HG02798 (cell line): ENCODE results near the gene ANO2.

ENCODE experiments used
- ATAC-seq: cut with Tn5 transposase; IDR thresholded peaks from one replicate; pipeline ENCODE4 v1.9.1; 2021; ENCODE audit warnings: mild to moderate bottlenecking; ENCODE audit not compliant: unreplicated experiment, poor library complexity

The ANO2 gene

DNA sequence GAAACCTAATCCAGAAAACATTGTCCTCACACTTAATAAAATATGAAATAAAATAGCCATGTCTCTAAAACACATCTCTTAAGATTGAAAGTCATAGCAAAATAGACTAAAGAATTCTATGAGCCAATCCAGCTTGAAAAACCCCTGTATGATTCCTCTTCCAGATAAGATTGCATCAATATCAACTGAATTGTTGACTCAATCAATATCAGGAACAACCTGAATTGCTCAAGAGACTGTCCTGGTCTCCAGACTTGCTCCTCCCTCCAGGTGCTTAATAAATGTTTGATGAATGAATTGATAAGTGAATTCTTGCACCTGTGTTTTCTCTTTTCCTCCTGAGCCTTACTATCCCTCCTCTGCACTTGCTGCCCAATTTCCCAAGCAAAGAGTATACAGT lies 351.1 kb downstream of the ANO2 start:
- ATAC-seq: no peak

DNA sequence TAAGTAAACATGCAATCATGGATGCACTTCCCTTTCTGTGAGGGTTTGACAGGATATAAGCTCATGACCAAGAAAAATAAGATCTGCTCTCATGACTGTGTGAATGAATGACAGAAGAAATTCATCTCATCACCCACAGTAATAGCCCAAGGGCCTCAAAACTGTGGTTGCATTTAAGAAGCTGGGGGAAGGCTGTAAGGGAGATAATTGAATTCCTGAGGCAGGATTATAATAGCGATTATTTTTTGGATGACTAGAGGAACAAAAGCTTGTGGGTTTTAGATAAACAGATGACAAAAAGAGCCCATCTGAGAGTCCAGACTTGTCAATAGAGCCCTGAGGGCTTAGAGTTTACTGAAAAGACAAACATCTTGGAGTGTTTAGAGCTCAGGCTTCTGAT lies 352.0 kb downstream of the ANO2 start:
- no peak for ATAC-seq

DNA sequence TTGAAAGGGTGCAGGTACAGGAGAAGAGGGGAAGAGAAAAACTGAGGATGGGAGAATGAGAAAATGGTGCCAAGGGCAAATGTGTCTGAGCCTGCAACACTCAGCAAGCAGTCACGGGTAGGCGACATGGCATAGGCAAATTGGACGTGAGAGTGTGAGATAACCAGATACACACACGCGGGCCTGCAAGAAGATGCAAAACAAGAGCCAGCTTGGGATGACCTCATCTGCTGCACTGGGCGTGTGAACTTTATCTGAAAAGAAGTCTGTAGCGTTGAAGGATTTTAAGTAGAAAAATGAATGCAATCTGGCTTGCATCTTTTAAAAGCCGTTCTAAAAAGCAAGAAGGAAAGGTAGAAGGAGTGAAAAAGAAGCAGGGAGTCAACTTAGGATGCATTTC lies 352.7 kb downstream of the ANO2 start:
- ATAC-seq: no peak

DNA sequence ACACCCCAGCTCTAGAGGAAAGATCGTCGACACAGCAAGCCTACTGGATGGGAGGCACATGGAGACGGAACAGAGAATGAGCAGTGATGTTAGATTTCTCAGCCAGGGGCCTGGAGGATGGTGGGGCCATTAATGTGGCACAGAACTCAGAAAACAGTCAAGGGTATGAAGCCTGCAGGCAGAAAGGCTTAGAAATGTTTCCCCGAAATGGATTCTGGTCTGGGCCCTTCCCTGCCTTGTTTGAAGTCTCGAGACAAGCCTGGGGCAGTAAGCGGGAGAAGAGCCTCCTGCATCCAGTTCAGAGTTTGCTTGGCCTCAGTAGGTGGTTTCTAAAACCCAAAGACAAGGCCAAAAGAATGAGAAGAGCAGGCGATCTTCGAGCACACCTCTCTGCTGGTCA lies 354.7 kb downstream of the ANO2 start:
- ATAC-seq: no peak

DNA sequence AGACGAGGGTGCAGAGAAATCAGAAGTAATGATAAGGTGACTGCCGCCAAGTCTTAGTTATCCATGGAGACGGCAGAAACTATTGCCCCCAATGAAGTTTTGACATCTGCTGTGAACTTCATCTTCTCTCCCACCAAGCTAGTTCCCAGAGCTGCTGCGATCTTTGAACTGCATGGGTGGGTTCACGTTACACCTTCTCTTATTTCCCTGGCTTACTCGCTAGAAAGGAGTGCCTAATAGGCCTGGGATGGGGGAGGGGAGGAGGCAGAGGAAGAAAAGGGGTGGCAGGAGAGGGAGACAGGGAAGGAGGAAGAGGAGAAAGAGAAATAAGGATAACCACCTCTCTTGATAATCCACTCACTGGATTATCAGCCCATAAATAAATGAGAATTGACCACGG lies 356.0 kb downstream of the ANO2 start:
- no peak for ATAC-seq

DNA sequence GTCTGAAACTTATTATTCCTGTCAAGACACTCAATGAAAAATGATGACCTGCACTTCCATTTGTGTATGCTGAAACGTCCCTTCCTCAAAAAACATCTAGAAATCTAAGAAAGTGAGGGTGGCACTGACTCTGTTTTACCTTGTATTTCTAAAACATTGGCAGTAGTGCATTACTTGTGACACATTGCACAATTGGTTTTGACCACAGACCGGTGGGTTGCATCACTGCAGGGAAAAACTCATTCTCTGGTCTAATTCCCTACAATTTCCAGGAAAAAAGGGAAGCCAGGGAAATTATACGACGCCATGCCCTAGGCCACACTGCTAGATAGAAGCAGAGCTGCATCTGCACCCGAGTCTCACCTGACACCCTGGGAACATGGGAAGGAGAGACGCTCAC lies 356.5 kb downstream of the ANO2 start:
- no peak for ATAC-seq

DNA sequence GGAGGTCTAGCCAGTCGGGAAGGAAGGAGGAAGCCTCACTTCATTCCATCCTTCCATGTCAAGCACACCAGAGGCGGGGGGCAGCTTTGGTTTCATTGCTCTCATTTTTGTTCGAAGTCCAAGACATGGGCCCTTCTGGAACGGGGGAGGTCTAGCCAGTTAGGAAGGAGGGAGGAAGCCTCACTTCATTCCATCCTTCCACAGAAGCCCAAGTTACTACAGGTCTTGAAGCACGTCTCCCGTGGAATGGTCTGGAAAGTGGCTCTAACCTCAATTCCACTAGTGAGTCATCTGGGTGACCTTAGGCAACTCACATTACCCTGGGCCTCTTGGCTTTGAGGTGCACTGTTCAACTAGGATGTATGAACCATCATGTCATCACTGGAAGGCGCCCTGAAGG lies 356.9 kb downstream of the ANO2 start:
- no peak for ATAC-seq

DNA sequence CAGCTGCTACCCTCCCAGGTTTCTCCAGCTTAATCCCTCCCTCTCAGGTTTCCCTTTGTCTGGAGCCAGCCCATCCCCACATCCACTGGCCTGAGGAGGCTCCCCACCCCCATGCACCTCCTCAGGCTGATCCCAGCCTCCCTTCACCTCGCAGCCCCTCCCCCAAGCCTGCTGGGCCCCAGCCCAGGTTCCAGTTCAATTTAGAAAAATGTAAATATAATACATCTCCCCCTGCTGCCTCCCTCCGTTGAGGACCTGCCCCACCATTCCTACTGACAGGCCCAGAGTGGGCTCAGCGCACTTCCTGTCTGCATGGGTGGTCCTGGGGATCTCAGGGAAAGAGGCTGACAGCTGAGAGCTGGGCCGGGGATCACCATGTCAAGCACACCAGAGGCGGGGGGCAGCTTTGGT lies 357.3 kb downstream of the ANO2 start:
- ATAC-seq: no peak

DNA sequence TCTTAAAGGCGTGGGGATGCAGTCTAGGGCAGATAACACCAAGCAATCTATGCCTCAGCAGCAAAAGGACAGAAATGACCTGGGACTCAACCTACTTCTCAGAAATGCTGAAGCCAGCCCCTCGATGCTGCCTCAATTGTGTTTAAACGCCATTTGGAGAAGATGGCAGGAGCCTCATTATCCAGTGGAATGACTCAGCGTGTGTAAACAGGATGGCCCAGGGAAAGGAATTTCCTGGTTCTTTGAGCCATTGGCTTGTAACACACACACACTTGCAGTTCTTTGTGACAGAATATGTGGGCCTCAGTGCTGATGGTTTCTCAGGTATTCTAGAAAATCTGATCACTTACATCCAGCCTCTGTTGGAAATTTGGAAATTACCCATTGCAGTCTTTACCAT lies 358.9 kb downstream of the ANO2 start:
- no peak for ATAC-seq

DNA sequence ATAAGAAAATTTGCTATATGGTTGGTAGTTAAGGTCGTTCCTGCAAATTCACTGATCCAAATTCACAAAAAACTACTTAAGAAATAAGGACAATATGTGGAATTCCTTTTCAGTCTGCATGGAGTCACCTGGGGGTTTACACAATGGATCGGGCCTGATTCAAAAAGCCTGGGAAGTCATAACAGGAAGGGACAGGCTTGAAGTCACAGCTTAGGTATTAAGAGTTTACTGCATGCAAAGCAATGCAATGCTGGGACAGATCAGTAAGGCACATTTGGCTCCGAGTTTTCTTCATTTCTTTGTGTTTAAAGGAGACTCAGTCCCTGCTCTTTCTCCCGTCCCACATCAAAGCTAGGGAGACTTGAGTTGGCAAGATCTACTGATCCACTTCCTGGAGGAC lies 359.9 kb downstream of the ANO2 start:
- ATAC-seq: no peak

DNA sequence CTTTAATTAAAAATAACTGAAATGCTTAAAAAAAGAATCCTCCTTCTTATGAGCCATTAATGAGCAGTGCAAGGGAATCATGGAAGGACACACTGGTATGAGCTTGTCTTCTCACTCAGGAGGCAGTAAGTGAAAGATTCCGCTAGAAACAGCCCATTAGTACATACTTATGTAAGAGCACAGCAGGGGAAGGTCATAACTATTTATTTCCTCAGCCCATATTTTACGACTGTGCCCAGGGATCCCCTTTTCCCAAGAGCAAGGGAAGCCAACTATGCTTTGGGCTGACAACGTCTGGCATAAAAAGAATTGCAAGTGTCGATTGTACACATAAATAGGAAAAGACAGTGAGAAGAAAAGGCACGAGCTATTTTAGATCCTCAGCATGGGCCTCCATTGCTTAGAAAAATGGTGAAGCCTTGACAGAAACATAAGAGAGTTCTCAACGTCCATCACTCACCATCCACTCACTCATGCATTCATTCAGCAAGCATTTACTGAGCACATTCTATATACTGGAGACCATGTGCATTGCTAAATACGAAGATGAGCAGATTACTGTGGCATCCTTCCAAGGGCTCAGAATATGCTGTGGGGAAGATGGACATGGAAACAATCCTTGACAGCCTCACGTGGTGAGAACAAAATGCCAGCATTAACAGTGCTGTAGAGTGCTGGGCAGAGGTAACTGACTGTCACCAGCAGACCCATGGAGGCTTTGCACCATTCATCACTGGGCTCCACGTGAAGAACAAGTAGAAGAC lies 360.5 kb downstream of the ANO2 start:
- ATAC-seq: no peak

DNA sequence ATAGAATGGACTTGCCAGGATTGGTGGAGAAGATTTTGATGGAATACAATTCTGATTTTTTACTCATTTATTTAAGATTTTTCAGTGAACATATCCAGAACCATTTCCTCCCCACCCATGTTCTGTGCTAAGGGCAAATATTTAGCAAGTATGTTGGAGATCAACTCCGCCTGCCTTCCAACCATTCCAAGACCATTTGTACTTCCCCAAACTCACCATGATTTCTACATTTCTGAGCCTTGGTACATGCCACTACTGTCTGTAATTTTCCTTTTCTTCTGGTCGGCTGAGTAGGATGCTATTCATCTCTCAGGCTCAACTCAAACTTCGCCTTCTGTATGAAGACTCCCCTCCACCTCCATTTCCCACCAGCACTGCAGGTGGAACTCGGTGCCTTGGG lies 362.5 kb downstream of the ANO2 start:
- no peak for ATAC-seq

DNA sequence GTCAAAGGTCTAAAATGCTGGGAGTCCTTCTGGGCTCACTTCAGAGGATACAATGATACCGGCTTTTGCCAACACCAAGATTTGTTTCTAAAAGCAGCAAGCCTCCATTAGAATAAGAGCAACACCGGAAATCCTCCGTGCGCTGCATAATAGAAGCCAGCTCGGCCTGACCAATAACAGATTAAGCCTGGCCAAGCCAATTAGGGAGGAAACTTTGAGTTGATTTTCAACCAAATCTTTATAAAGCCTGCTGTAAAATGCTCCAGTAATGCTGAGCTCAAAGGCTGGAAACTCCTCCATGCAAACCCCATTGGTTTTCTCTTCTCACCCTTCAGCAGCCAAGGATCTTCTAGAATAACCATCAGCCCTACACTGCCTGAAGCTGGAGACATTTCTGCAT lies 363.0 kb downstream of the ANO2 start:
- ATAC-seq: no peak

DNA sequence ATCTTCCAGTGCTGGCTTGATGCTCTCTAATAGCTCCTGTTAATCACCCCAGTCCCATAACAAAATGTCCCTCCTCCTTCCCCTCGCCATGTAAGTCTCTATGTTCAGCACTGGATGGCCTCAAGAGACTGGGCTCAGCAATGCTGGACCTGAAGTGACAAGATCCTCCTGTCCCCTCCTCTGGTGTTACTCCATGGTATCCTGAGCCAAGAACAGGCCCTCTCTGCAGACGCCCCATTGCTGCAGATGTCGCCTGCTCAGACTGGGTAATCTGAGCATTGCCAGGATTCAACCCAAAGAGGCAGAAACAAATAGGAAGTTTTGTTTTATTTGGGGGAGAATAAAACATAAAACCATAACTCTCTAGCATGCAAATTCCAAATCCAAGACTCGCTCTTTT lies 363.4 kb downstream of the ANO2 start:
- ATAC-seq: no peak

DNA sequence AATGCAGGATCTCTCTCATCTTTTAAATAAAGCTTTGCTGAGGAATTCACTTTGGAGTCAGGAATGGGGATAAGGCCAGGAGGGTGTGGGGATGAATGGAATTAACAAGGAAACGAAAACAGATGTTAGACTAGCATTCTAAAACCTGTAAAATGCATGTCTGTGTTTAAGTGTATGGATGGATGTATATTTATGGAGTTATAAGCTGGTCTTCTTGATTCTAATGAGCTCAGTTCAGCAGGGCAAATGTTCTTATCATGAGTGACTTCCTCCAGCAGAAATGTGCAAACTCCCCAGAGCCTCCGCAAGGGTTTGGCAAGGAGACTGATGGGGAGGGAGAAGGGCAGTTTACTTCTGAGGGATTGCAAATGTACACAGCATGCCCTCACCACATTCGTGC lies 364.0 kb downstream of the ANO2 start:
- ATAC-seq: no peak

DNA sequence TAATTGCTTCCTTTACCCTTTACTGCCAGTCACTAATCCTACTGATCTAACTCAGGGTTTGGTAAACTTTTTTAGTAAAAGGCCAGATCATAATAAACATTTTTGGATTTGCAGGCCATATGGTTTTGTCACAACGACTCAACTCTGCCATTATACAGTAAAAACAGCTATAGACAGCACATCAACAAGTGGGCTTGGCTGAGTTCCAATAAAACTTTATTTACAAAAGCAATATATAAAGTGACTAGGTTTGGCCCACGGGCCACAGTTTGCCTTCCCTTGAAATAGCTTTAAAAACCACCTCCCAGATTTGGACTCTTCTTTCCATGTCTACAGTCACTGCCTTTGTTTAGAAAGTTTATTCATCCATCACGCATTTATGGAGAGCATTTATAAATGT lies 366.3 kb downstream of the ANO2 start:
- no peak for ATAC-seq

DNA sequence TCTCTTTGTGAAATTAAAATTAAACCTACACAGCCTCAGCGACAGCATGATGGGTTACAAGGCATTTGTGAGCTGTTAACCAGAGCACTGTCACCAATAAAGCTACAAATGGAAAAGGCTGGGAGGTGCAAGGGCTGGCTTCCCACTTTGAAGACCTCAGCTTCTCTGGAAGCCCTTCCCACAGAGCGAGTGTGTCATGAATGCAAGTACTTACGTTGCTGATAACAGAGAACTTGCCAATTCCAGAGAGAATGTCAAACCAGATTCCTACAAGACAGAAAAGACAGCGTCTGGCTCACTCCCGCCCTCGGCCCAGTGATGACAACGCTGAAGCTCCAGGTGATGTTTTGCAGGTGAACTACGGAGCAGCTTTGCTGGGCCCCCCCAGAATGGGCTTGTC lies 367.3 kb downstream of the ANO2 start:
- no peak for ATAC-seq

DNA sequence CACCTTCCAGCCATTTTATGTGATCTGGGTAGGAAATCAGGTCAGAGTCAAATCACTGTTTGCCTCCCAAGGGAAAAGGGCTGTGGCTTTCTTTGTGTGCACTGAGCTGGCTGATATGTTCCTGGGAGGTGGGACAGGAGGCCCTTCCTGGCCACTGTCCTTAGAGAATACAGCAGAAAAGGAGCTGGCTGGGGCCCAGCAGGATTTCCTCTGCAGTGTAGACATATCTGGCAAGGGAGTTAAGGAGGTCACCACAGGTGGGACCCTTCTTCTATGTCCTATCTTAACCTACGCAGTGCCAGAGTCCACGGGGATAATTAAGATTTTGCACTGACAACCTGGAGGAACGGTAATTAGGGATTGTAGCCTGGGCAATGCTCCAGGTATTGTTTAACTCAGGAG lies 367.8 kb downstream of the ANO2 start:
- no peak for ATAC-seq

DNA sequence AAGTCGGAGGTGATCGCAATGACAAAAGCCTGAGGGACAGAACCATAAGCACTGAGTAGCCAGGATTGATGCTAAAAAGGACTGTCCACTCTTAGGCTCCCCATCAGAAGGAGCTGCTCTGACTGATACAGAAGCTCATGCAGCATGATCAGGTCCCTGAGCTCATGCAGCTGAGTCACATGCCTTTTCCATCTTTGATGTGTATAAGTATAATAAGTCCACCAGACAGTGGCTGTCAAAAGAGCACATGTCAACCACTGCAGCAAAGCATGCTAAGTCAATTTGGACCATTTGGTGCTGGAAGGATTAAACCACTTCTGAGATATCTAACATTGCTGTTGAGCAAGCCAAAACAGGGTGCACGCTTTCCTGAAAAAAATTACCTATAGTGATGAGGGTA lies 369.1 kb downstream of the ANO2 start:
- ATAC-seq: no peak

DNA sequence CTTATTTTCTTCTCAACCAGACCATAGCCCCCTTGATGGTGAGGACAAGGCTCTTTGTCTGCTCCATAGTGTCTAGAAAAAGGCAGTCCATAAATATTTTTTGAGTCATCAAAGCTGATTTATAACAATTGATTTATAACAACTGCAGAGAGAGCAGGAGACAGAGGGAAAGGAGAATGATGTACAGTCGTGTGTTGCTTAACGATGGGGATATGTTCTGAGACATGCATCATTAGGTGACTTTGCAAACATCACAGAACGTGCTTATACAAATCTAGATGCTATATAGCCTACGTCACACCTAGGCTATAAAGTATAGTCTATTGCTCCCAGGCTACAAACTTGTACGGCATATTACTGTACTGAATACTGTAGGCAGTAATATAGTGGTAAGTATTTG lies 369.8 kb downstream of the ANO2 start:
- ATAC-seq: no peak

DNA sequence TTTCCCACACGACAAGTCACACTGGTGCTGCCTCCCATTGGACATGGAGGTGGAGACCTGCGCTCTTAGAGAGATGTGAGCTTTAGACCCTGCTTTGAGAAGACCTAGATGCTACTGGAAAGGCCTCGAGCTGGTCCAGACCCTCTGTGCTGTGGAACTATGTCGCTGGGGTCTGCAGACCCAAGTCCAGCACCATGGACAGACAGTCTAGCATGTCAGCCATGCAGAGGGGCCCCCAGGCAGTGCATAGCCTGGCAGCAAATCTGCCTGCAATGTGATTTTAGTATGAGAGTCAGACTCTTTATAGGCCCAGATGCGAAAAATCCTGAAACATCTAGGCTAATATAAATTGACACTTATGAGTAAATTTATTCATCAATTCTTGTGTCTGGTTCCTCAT lies 371.7 kb downstream of the ANO2 start:
- no peak for ATAC-seq

DNA sequence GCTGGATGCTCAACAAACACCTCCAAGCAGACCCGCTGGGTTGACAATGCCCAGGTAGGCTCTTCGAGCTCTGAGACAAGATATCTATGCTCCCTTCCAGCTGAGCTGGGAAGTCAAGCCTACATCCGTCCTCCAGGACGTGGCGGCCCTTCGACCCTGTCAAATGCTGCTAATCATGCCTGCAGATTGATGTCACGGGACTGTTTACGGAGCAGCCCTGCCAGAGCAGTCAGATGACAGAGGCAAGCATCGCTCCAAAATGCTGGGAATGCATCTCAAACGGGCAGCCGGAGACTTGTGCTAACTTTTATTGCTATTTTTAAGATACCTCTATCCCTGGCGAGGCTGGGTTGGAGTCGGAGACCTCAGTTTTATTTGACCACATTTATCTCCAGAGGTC lies 373.9 kb downstream of the ANO2 start:
- ATAC-seq: no peak

DNA sequence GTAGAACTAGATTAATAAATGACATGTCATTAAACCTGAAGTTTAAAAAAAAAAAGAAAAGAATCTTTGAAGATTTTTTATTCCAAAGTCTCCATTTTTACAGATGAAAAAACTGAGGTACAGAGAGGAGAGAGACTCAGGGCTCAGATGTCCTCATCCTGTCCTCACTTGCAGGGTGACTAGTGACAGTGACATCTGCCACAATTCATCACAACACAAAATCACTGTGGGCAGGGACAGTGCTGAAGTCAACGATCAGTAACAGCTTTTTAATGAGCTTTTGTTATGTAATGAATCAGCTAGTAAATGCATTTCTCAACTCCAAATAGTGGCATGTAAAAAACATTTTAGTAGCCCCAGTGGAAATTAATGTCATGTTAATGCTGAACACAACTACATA lies 374.6 kb downstream of the ANO2 start:
- ATAC-seq: no peak
